ENCODE results near the gene FZD8. TPM values are rescaled to one million over a fixed set of nuclear protein-coding genes. Genes with fewer than 3 reads are reported as not detected.

Gene FZD8
- total RNA-seq, 4 donors from 2014 or later: 9.2 to 16.5 (median 10.4) TPM

- TF ChIP-seq CTCF (IDR thresholded peaks at IDR 0.05) (no peak), POLR2A (IDR thresholded peaks at IDR 0.05) (no peak), EP300 (IDR thresholded peaks at IDR 0.05) (no peak)
- no peaks in the 10 kb centered on the region for H3K4me1 ChIP-seq
- H3K9me3 ChIP-seq: peaks cover 0 to 7% (median 0%) of the 10 kb centered on the region in 4 donors
- no peaks in the 10 kb centered on the region for H3K36me3 ChIP-seq
- H3K4me3 ChIP-seq: no peak overlapping the region
- no peak overlapping the region for H3K27ac ChIP-seq
- WGBS, 2 donors: 80 to 96% methylated on average over 3 of the region's 3 CpGs
- no peak for DNase-seq (ENCODE audit: low spot score in 2 of 2)
- no peaks in the 10 kb centered on the region for H3K27me3 ChIP-seq
These were observed 8.8 kb upstream of the FZD8 start for GRCh38 chr10:35650894-35651293.

- peak overlapping the region; percentile 74 to 95 (median 86) for H3K4me3 ChIP-seq
- peaks cover 0 to 7% (median 0%) of the 10 kb centered on the region in 4 donors for H3K9me3 ChIP-seq
- peaks cover 0 to 28% (median 8%) of the 10 kb centered on the region in 4 donors for H3K4me1 ChIP-seq
- H3K27me3 ChIP-seq: no peaks in the 10 kb centered on the region
- no peak for TF ChIP-seq EP300 (IDR thresholded peaks at IDR 0.05)
- TF ChIP-seq POLR2A (IDR thresholded peaks at IDR 0.05): no peak
- no peak for TF ChIP-seq CTCF (IDR thresholded peaks at IDR 0.05)
- H3K27ac ChIP-seq: peak overlapping the region; percentile 60 to 92 (median 76)
- WGBS, 2 donors: 7 to 16% methylated on average over 13 of the region's 13 CpGs
- H3K36me3 ChIP-seq: no peaks in the 10 kb centered on the region
- DNase-seq (ENCODE audit: low spot score in 2 of 2): no peak
These were observed 2.2 kb upstream of the FZD8 start for GRCh38 chr10:35644050-35644950.

GRCh38 chr10:35643151-35644049 is 1.3 kb upstream of the FZD8 start:
- DNase-seq (ENCODE audit: low spot score in 2 of 2): peak; percentile 49 to 59
- TF ChIP-seq EP300 (IDR thresholded peaks at IDR 0.05) (peak in 1 of 2 donors; percentile 59), POLR2A (IDR thresholded peaks at IDR 0.05) (no peak)
- Histone ChIP-seq H3K9me3 (peaks cover 0 to 7% (median 0%) of the 10 kb centered on the region in 4 donors), H3K36me3 (no peaks in the 10 kb centered on the region), H3K27me3 (no peaks in the 10 kb centered on the region), H3K27ac (peak overlapping the region; percentile 60 to 92 (median 76)), H3K4me1 (peaks cover 0 to 37% (median 12%) of the 10 kb centered on the region in 4 donors), H3K4me3 (peak overlapping the region; percentile 74 to 95 (median 86))
- WGBS, 2 donors: 0% methylated on average over 32 to 42 of the region's 42 CpGs

GRCh38 chr10:35642793-35643114 is 658 bp upstream of the FZD8 start:
- H3K4me3 ChIP-seq: peak overlapping the region; percentile 74 to 95 (median 86)
- no peaks in the 10 kb centered on the region for H3K27me3 ChIP-seq
- DNase-seq (ENCODE audit: low spot score in 2 of 2): no peak
- WGBS, 2 donors: 0 to 1% methylated on average over 16 to 17 of the region's 17 CpGs
- H3K4me1 ChIP-seq: peaks cover 0 to 43% (median 12%) of the 10 kb centered on the region in 4 donors
- peak overlapping the region; percentile 60 to 92 (median 76) for H3K27ac ChIP-seq
- no peak for TF ChIP-seq EP300 (IDR thresholded peaks at IDR 0.05)
- no peak for TF ChIP-seq POLR2A (IDR thresholded peaks at IDR 0.05)
- no peak for TF ChIP-seq CTCF (IDR thresholded peaks at IDR 0.05)
- no peaks in the 10 kb centered on the region for H3K36me3 ChIP-seq
- H3K9me3 ChIP-seq: peaks cover 0 to 7% (median 0%) of the 10 kb centered on the region in 4 donors

GRCh38 chr10:35641676-35642034 is 441 bp downstream of the FZD8 start:
- no peak for TF ChIP-seq POLR2A (IDR thresholded peaks at IDR 0.05)
- no peak for TF ChIP-seq EP300 (IDR thresholded peaks at IDR 0.05)
- TF ChIP-seq CTCF (IDR thresholded peaks at IDR 0.05): no peak
- Histone ChIP-seq H3K27me3 (no peaks in the 10 kb centered on the region), H3K9me3 (no peaks in the 10 kb centered on the region), H3K4me1 (peaks cover 0 to 54% (median 12%) of the 10 kb centered on the region in 4 donors), H3K27ac (peak overlapping the region; percentile 72 to 92 (median 83)), H3K4me3 (peak overlapping the region; percentile 74 to 95 (median 86)), H3K36me3 (no peaks in the 10 kb centered on the region)
- no peak for DNase-seq (ENCODE audit: low spot score in 2 of 2)
- 0 to 2% methylated on average over 22 to 24 of the region's 54 CpGs for WGBS, 2 donors
